GM20000 (cell line): ENCODE results near the gene DRC3.

ENCODE experiments used
- DNase-seq: peaks from one replicate; pipeline ENCODE4 v3.0.0; 2012; ENCODE audit warnings: low spot score
- CTCF ChIP-seq: IDR thresholded peaks from 2 replicates; pipeline ENCODE4 v1.5.1; 2012; ENCODE audit warnings: mild to moderate bottlenecking, control low read depth; ENCODE audit errors: extremely low read depth, missing control alignments

DRC3 gene

GRCh38 chr17:17972126-17972951 lies at the start of gene DRC3, which contains the start of gene TOM1L2:
Gene DRC3, plus strand, starts transcription at chr17:17972862. Its CDS starts 4,737 bp downstream, at chr17:17977599.
Gene TOM1L2, minus strand, starts transcription at chr17:17972400. Its CDS starts 87 bp downstream, at chr17:17972313.
- peak; percentile 98 for DNase-seq
- no peak for TF ChIP-seq CTCF

GRCh38 chr17:17924131-17924856 lies 48.4 kb upstream of the DRC3 start:
- no peak for TF ChIP-seq CTCF

GRCh38 chr17:17924857-17925250 lies 47.8 kb upstream of the DRC3 start:
- DNase-seq = no peak
- no peak for TF ChIP-seq CTCF

More at GRCh38 chr17:17924131-17924856, 48.4 kb upstream of the DRC3 start:
- DNase-seq = no peak

- no peak for DNase-seq
- TF ChIP-seq CTCF = no peak
Measured at GRCh38 chr17:17926036-17926435, 46.6 kb upstream of the DRC3 start.

- TF ChIP-seq CTCF = no peak
- DNase-seq = no peak
Measured at GRCh38 chr17:17926840-17927449, 45.7 kb upstream of the DRC3 start.

GRCh38 chr17:17928398-17929287 lies 44.0 kb upstream of the DRC3 start:
- DNase-seq = no peak
- no peak for TF ChIP-seq CTCF
